Activated naive CD4-positive, alpha-beta T cell treated with anti-CD3 and anti-CD28 coated beads, Interleukin-2, amount 10 ng/mL, durations not matched to agents 7 days and 5 days (primary cell): Measurements from ENCODE around the gene RAD1.

ENCODE experiments used
- CTCF ChIA-PET: fragments of 350-600 bp; sonication (Branson Sonifier 250); formaldehyde crosslinking; loops from one replicate; lab custom pipeline; 2021; ENCODE audit warnings: antibody characterized with exemption; lab: Charles Lee
- DNase-seq: peaks from one replicate; pipeline ENCODE4 v3.0.0-alpha.2; 2020
- H3K27ac Mint-ChIP-seq: one replicate; pipeline ENCODE4 v1.8.0; 2021; ENCODE audit warnings: mild to moderate bottlenecking, moderate library complexity, mixed read lengths
- H3K27me3 Mint-ChIP-seq: one replicate; pipeline ENCODE4 v1.8.0; 2021; ENCODE audit warnings: mild to moderate bottlenecking, mixed read lengths
- H3K36me3 Mint-ChIP-seq: one replicate; pipeline ENCODE4 v1.8.0; 2021; ENCODE audit warnings: mixed read lengths
- H3K4me1 Mint-ChIP-seq: one replicate; pipeline ENCODE4 v1.8.0; 2021; ENCODE audit warnings: mixed read lengths
- H3K4me3 Mint-ChIP-seq: one replicate; pipeline ENCODE4 v1.8.0; 2021; ENCODE audit warnings: mild to moderate bottlenecking, moderate library complexity, mixed read lengths
- H3K9me3 Mint-ChIP-seq: one replicate; pipeline ENCODE4 v1.8.0; 2021; ENCODE audit warnings: mixed read lengths

Gene RAD1

GRCh38 chr5:34868791-34869190 lies 46.5 kb downstream of the RAD1 start:
- Mint-ChIP-seq H3K27me3 (no peaks in the 10 kb centered on the region), H3K4me3 (no peak overlapping the region), H3K9me3 (no peaks in the 10 kb centered on the region), H3K27ac (no peak overlapping the region), H3K36me3 (no peaks in the 10 kb centered on the region), H3K4me1 (no peaks in the 10 kb centered on the region)
- no peak for DNase-seq
- CTCF ChIA-PET: interaction anchor here (1.4 kb wide), 1 partner anchor 29 kb away, joined by 4 read pairs; no protein-coding TSS in a partner anchor

GRCh38 chr5:34867660-34868059 lies 47.6 kb downstream of the RAD1 start:
- CTCF ChIA-PET: interaction anchor here (1.0 kb wide), 1 partner anchor 319 kb away, joined by 3 read pairs; no protein-coding TSS in a partner anchor

DNA sequence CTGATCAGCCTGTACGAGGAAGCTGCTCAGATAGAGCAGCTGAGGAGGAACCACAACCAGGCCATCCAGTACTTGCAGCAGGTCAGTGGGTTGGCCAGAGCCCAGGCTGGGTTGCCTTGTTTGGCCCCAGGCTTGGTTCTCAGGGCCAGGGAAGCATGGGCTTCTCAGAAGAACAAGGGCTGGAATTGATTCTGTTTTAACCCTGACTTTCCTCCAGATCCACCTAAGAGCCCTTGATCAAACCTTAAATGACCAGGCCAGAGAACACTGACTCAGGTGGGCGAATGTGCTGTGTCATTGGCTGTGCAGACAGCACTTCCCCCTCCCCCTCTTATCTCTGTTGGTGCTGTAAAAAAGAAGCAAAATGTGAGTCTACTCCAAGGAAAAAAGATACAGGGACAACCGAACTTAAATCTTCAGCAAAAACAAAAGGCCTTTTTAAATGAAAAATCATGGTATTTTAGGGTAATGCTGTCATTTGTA lies 48.3 kb downstream of the RAD1 start:
- Mint-ChIP-seq H3K36me3 (no peaks in the 10 kb centered on the region), H3K27me3 (no peaks in the 10 kb centered on the region), H3K27ac (no peak overlapping the region), H3K4me3 (no peak overlapping the region), H3K4me1 (no peaks in the 10 kb centered on the region), H3K9me3 (no peaks in the 10 kb centered on the region)
- CTCF ChIA-PET: interaction anchor here (1.0 kb wide), 1 partner anchor 319 kb away, joined by 3 read pairs; no protein-coding TSS in a partner anchor
- no peak for DNase-seq

More at GRCh38 chr5:34867660-34868059, 47.6 kb downstream of the RAD1 start:
- no peak for DNase-seq
- Mint-ChIP-seq H3K9me3 (no peaks in the 10 kb centered on the region), H3K4me3 (no peak overlapping the region), H3K4me1 (no peaks in the 10 kb centered on the region), H3K36me3 (no peaks in the 10 kb centered on the region), H3K27me3 (no peaks in the 10 kb centered on the region), H3K27ac (no peak overlapping the region)

- CTCF ChIA-PET: no interaction called here
- no peaks in the 10 kb centered on the region for H3K36me3 Mint-ChIP-seq
These were observed 50.2 kb downstream of the RAD1 start for GRCh38 chr5:34865091-34865490.

DNA sequence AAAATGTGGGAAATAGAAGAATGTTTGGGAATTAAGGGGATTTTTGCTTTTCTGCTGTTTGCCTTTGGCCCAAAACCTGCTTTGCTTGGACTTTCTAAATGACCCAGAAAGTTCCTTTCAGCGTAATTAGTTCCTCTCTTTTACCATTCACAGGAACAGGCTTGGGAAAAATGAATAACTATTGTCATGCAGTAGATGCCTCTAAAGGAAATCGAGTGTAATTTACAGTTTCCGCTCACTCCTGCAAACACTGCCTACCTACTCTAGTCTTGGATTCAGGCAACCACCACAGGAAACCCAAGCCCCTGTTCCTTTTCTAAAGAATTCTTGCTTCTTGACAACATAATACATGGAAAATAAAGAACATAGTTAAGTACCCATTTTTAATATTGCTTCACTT lies 51.4 kb downstream of the RAD1 start:
- Mint-ChIP-seq H3K4me3 (no peak overlapping the region), H3K27me3 (no peaks in the 10 kb centered on the region), H3K4me1 (no peaks in the 10 kb centered on the region), H3K36me3 (no peaks in the 10 kb centered on the region), H3K27ac (no peak overlapping the region), H3K9me3 (no peaks in the 10 kb centered on the region)
- CTCF ChIA-PET: no interaction called here
- DNase-seq: no peak

More at GRCh38 chr5:34865091-34865490, 50.2 kb downstream of the RAD1 start:
- H3K4me3 Mint-ChIP-seq: no peak overlapping the region
- DNase-seq: no peak
- H3K27me3 Mint-ChIP-seq: no peaks in the 10 kb centered on the region
- H3K27ac Mint-ChIP-seq: no peak overlapping the region
- no peaks in the 10 kb centered on the region for H3K4me1 Mint-ChIP-seq
- H3K9me3 Mint-ChIP-seq: no peaks in the 10 kb centered on the region

DNA sequence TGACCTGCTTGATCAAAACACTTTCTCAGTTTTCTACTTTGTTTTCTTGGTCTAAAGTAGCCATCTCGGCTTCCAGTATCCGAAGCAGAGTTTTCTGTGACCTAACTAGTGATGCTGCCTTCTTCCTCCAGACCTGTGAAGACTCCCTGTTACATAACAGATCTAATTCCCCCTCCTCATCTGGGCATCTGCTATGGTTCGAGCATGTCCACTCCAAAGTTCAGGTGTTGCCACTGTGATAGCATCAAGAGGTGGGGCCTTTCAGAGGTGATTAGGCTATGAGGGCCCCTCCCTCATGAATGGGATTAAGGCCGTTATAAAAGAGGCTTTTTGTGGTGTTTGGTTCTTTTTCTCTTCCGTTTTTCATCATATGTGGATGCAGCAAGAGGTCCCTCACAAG lies 56.1 kb downstream of the RAD1 start:
- no peak for DNase-seq
- Mint-ChIP-seq H3K9me3 (no peaks in the 10 kb centered on the region), H3K27ac (no peak overlapping the region), H3K4me1 (no peaks in the 10 kb centered on the region), H3K36me3 (no peaks in the 10 kb centered on the region), H3K4me3 (no peak overlapping the region), H3K27me3 (peaks cover 4% of the 10 kb centered on the region)
- CTCF ChIA-PET: no interaction called here

- Mint-ChIP-seq H3K4me1 (no peaks in the 10 kb centered on the region), H3K9me3 (no peaks in the 10 kb centered on the region), H3K27ac (no peak overlapping the region), H3K36me3 (no peaks in the 10 kb centered on the region), H3K27me3 (peaks cover 4% of the 10 kb centered on the region), H3K4me3 (no peak overlapping the region)
- DNase-seq: no peak
- CTCF ChIA-PET: no interaction called here
These were observed 56.5 kb downstream of the RAD1 start for GRCh38 chr5:34858790-34859189.

GRCh38 chr5:34857894-34858293 lies 57.4 kb downstream of the RAD1 start:
- CTCF ChIA-PET: no interaction called here
- Mint-ChIP-seq H3K36me3 (no peaks in the 10 kb centered on the region), H3K27me3 (peaks cover 4% of the 10 kb centered on the region), H3K9me3 (no peaks in the 10 kb centered on the region), H3K4me1 (no peaks in the 10 kb centered on the region), H3K27ac (no peak overlapping the region), H3K4me3 (no peak overlapping the region)
- DNase-seq: no peak

GRCh38 chr5:34857161-34857560 lies 58.1 kb downstream of the RAD1 start:
- CTCF ChIA-PET: no interaction called here
- no peaks in the 10 kb centered on the region for H3K36me3 Mint-ChIP-seq
- DNase-seq: no peak
- H3K4me1 Mint-ChIP-seq: no peaks in the 10 kb centered on the region
- no peak overlapping the region for H3K27ac Mint-ChIP-seq
- peaks cover 4% of the 10 kb centered on the region for H3K27me3 Mint-ChIP-seq
- no peaks in the 10 kb centered on the region for H3K9me3 Mint-ChIP-seq
- no peak overlapping the region for H3K4me3 Mint-ChIP-seq
